ENCODE measurements around the gene ARID5A. TPM values are rescaled to one million over a fixed set of nuclear protein-coding genes. Genes with fewer than 3 reads are reported as not detected.

The ARID5A gene
- total and polyA plus RNA-seq, 2 of the 13 experiments (the other 11 are each of a cell fraction or from before 2014, with no cell fraction given): 6.0 to 9.5 TPM

- peak; percentile 90 for TF ChIP-seq ZHX2 (IDR thresholded peaks at IDR 0.05; ENCODE audit: low read depth)
- no peak for TF ChIP-seq ZHX2 (CRISPR knock-in tag; IDR thresholded peaks at IDR 0.05; ENCODE audit: borderline replicate concordance)
- TF ChIP-seq ARID5B (CRISPR knock-in tag; IDR thresholded peaks at IDR 0.05): peak; percentile 92
- TF ChIP-seq ZNF362 (CRISPR knock-in tag; IDR thresholded peaks at IDR 0.05; ENCODE audit: borderline replicate concordance): no peak; the same call in 1 of the 2 replicates
- TF ChIP-seq SKIL (CRISPR knock-in tag; IDR thresholded peaks at IDR 0.05; ENCODE audit: borderline replicate concordance): peak; percentile 92
- no peak for TF ChIP-seq MED13 (CRISPR knock-in tag; IDR thresholded peaks at IDR 0.05)
- no peak for TF ChIP-seq PAX8 (CRISPR knock-in tag; IDR thresholded peaks at IDR 0.05; ENCODE audit: borderline replicate concordance)
- TF ChIP-seq ZNF33A (CRISPR knock-in tag; IDR thresholded peaks at IDR 0.05; ENCODE audit: borderline replicate concordance): no peak
- TF ChIP-seq ZNF350 (CRISPR knock-in tag; IDR thresholded peaks at IDR 0.05; ENCODE audit: borderline replicate concordance, low read depth): peak; percentile 96
- TF ChIP-seq MZF1 (CRISPR knock-in tag; IDR thresholded peaks at IDR 0.05; ENCODE audit: borderline replicate concordance): no peak
- no peak for TF ChIP-seq RORA (CRISPR knock-in tag; IDR thresholded peaks at IDR 0.05)
- no peak for TF ChIP-seq IRX3 (CRISPR knock-in tag; IDR thresholded peaks at IDR 0.05; ENCODE audit: borderline replicate concordance, low read depth)
- peak; percentile 68 for TF ChIP-seq PITX1 (CRISPR knock-in tag; IDR thresholded peaks at IDR 0.05)
- TF ChIP-seq GTF2F1 (IDR thresholded peaks at IDR 0.05; ENCODE audit: low read length): no peak
- no peak; the same call in 1 of the 2 replicates for TF ChIP-seq ZSCAN31 (CRISPR knock-in tag; IDR thresholded peaks at IDR 0.05; ENCODE audit: low read depth)
These were observed 20.1 kb downstream of the ARID5A start (continued) for GRCh38 chr2:96556441-96557330.
